Hematopoietic multipotent progenitor cell treated with erythropoietin and hydrocortisone succinate and interleukin-3 and kit ligand, for 17 days (in vitro differentiated cells): ENCODE results near the gene MARCHF10.

Experiments
- DNase-seq: peaks from one replicate; pipeline ENCODE4 v3.0.0-alpha.2; 2015; ENCODE audit warnings: low spot score

Gene MARCHF10

GRCh38 chr17:62657690-62658089 lies 150.4 kb downstream of the MARCHF10 start:
- DNase-seq = no peak

- no peak for DNase-seq
These were observed 150.9 kb downstream of the MARCHF10 start for GRCh38 chr17:62657145-62657665.

- DNase-seq = no peak
These were observed 151.7 kb downstream of the MARCHF10 start for GRCh38 chr17:62656446-62656845.

- no peak for DNase-seq
These were observed 152.5 kb downstream of the MARCHF10 start for GRCh38 chr17:62655656-62656055.

- DNase-seq = no peak
These were observed 154.0 kb downstream of the MARCHF10 start for GRCh38 chr17:62653826-62654761.

GRCh38 chr17:62653002-62653825 lies 154.9 kb downstream of the MARCHF10 start:
- no peak for DNase-seq

- DNase-seq = no peak
These were observed 155.7 kb downstream of the MARCHF10 start for GRCh38 chr17:62652251-62653001.
